SK-N-SH treated with all-trans-retinoic acid at 6 μM for 48 hours (cell line): ENCODE data around the gene ASB10.

Source experiments
- BACH2 ChIP-seq: fragments of 250-450 bp; sonication (Bioruptor Pico); IDR thresholded peaks from 2 replicates; pipeline ENCODE4 v1.9.0; 2021; ENCODE audit warnings: mild to moderate bottlenecking, borderline replicate concordance
- ISL1 ChIP-seq: fragments of 250-450 bp; sonication (Bioruptor Pico); IDR thresholded peaks from 2 replicates; pipeline ENCODE4 v2.1.2; 2022; ENCODE audit warnings: mild to moderate bottlenecking, moderate library complexity
- RARB ChIP-seq: fragments of 250-450 bp; sonication (Bioruptor Pico); IDR thresholded peaks from 2 replicates; pipeline ENCODE4 v1.8.0; 2021; ENCODE audit warnings: mild to moderate bottlenecking, moderate library complexity
- SNAI2 ChIP-seq: fragments of 250-450 bp; sonication (Bioruptor Pico); IDR thresholded peaks from 2 replicates; pipeline ENCODE4 v1.5.0; 2020; ENCODE audit warnings: mild to moderate bottlenecking, moderate library complexity
- ZFP3 ChIP-seq: fragments of 250-450 bp; sonication (Bioruptor Pico); IDR thresholded peaks from 2 replicates; pipeline ENCODE4 v1.5.0; 2020; ENCODE audit warnings: mild to moderate bottlenecking, moderate library complexity
- ZFP30 ChIP-seq: fragments of 450-650 bp; formaldehyde crosslinking; IDR thresholded peaks from 2 replicates; pipeline ENCODE4 v1.5.0; 2022; ENCODE audit warnings: mild to moderate bottlenecking, moderate library complexity
- TF ChIP-seq, protein P1 (sequence below): fragments of 250-450 bp; sonication (Bioruptor Pico); IDR thresholded peaks from 2 replicates; pipeline ENCODE4 v1.8.0; 2020; ENCODE audit warnings: mild to moderate bottlenecking, moderate library complexity, borderline replicate concordance

GRCh38 chr7:151134743-151135524, 52.1 kb downstream of the ASB10 start:
- TF ChIP-seq ZFP3 (CRISPR knock-in tag) (no peak), RARB (no peak), BACH2 (no peak), SNAI2 (CRISPR knock-in tag) (no peak), ISL1 (no peak), ZFP30 (CRISPR knock-in tag) (no peak)
- TF ChIP-seq, protein P1, sequence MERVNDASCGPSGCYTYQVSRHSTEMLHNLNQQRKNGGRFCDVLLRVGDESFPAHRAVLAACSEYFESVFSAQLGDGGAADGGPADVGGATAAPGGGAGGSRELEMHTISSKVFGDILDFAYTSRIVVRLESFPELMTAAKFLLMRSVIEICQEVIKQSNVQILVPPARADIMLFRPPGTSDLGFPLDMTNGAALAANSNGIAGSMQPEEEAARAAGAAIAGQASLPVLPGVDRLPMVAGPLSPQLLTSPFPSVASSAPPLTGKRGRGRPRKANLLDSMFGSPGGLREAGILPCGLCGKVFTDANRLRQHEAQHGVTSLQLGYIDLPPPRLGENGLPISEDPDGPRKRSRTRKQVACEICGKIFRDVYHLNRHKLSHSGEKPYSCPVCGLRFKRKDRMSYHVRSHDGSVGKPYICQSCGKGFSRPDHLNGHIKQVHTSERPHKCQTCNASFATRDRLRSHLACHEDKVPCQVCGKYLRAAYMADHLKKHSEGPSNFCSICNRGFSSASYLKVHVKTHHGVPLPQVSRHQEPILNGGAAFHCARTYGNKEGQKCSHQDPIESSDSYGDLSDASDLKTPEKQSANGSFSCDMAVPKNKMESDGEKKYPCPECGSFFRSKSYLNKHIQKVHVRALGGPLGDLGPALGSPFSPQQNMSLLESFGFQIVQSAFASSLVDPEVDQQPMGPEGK (CRISPR knock-in tag): no peak
